PC-9 (cell line): ENCODE data around the gene HACD2. TPM values are rescaled to one million over a fixed set of nuclear protein-coding genes. Genes with fewer than 3 reads are reported as not detected.

Source experiments
- BruUV-seq: library from RNA; stranded (reverse); fragments of 400-500 nt; replicated peaks from 2 replicates; lab custom pipeline; 2021; lab: Mats Ljungman, UMichigan
- CTCF ChIA-PET: fragments of 300-600 bp; sonication (Branson Sonifier 250); formaldehyde crosslinking; loops from one replicate; lab custom pipeline; 2022; ENCODE audit warnings: antibody characterized with exemption; lab: Charles Lee
- POLR2A ChIA-PET: fragments of 300-600 bp; sonication (Branson Sonifier 250); formaldehyde crosslinking; loops from one replicate; lab custom pipeline; 2022; ENCODE audit warnings: antibody characterized with exemption; ENCODE audit not compliant: unreplicated experiment; lab: Charles Lee
- DNase-seq, 2 experiments: peaks; one replicate each; pipeline versions ENCODE4 v3.0.0 to v3.0.0-alpha.2; 2015 to 2022; ENCODE audit warnings: mixed read lengths in 1 of 2
- H2AFZ ChIP-seq: fragments of 200-600 bp; sonication (generic); 2 replicates; pipeline ENCODE4 v1.8.1; 2017; ENCODE audit warnings: antibody characterized with exemption
- H3F3A ChIP-seq: fragments of 200-600 bp; sonication (generic); 2 replicates; pipeline ENCODE4 v1.8.1; 2017; ENCODE audit warnings: antibody characterized with exemption, mild to moderate bottlenecking, low read depth; ENCODE audit not compliant: insufficient read depth
- H3K27ac ChIP-seq: fragments of 200-600 bp; sonication (generic); 2 replicates; pipeline ENCODE4 v1.6.1; 2016; ENCODE audit warnings: mixed run types
- H3K27me3 ChIP-seq: fragments of 200-600 bp; sonication (generic); 2 replicates; pipeline ENCODE4 v1.6.1; 2016; ENCODE audit warnings: low read depth, mixed run types; ENCODE audit not compliant: insufficient read depth
- H3K36me3 ChIP-seq: fragments of 200-600 bp; sonication (generic); 2 replicates; pipeline ENCODE4 v1.6.1; 2016; ENCODE audit warnings: low read depth, mixed run types
- H3K4me1 ChIP-seq: fragments of 200-600 bp; sonication (generic); replicated peaks from 2 replicates; pipeline ENCODE4 v1.6.1; 2016; ENCODE audit warnings: mixed run types; ENCODE audit not compliant: insufficient read depth
- H3K4me2 ChIP-seq: fragments of 200-600 bp; sonication (generic); 2 replicates; pipeline ENCODE4 v1.6.1; 2017; ENCODE audit warnings: mixed run types
- H3K4me3 ChIP-seq: fragments of 200-600 bp; sonication (generic); 2 replicates; pipeline ENCODE4 v1.6.1; 2016; ENCODE audit warnings: mixed run types
- H3K79me2 ChIP-seq: fragments of 200-600 bp; sonication (generic); 2 replicates; pipeline ENCODE4 v1.6.1; 2017; ENCODE audit warnings: low read depth, mixed run types
- H3K9me2 ChIP-seq: fragments of 200-600 bp; sonication (generic); 2 replicates; pipeline ENCODE4 v1.8.1; 2017; ENCODE audit warnings: mild to moderate bottlenecking; ENCODE audit not compliant: insufficient read depth
- H3K9me3 ChIP-seq: fragments of 200-600 bp; sonication (generic); 2 replicates; pipeline ENCODE4 v1.8.1; 2016; ENCODE audit warnings: low read depth; ENCODE audit not compliant: insufficient read depth
- H4K20me1 ChIP-seq: fragments of 200-600 bp; sonication (generic); 2 replicates; pipeline ENCODE4 v1.8.1; 2017; ENCODE audit not compliant: insufficient read depth
- CTCF ChIP-seq: fragments of 200-600 bp; sonication (generic); conservative IDR thresholded peaks from 2 replicates; pipeline ENCODE4 v1.6.1; 2017; ENCODE audit warnings: mixed run types, antibody characterized with exemption, mild to moderate bottlenecking, moderate library complexity
- EZH2 ChIP-seq: fragments of 200-600 bp; sonication (generic); IDR thresholded peaks from 2 replicates; pipeline ENCODE4 v1.8.0; 2017; ENCODE audit warnings: antibody characterized with exemption, low read depth
- intact Hi-C: fragments of 100-400 bp; cut with micrococcal nuclease; formaldehyde crosslinking; loops from one replicate; pipeline ENCODE4 v1.10.0; 2022; ENCODE audit not compliant: unreplicated experiment
- total RNA-seq: library from RNA; stranded (reverse); gene quantifications from 2 replicates; pipeline ENCODE4 v1.2.3, GENCODE V29; 2021

HACD2 gene
- total RNA-seq, 1 experiment from 2014 or later: 53.3 TPM

- no peaks in the 10 kb centered on the region for H3K9me2 ChIP-seq
These were observed 105.0 kb downstream of the HACD2 start for GRCh38 chr3:123479891-123480290.

DNA sequence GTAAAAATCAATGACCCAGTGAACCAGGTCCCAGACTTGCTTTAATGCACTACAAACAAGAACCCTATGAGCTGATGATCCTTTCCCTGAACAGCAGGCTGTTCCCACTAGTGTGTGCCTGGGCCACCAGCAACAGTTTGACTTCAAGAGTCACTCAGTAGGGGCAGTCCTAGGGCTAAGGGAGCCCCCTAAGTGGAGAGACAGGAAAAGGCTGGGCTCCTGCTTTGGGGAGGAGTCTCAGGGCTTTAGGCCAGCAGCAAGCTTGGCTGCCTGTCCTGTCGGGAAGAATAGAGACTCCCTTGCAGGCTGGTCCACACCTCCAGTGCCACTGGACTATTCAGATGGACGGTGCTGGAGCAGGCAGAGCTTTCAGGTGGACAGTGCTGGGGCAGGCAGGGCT lies 106.5 kb downstream of the HACD2 start:
- Histone ChIP-seq H3K4me2 (no peak overlapping the region), H3K4me3 (no peak overlapping the region), H3K36me3 (no peaks in the 10 kb centered on the region), H3K79me2 (no peaks in the 10 kb centered on the region), H2AFZ (no peak overlapping the region), H3K9me3 (no peaks in the 10 kb centered on the region), H3K27ac (no peak overlapping the region), H3K9me2 (no peaks in the 10 kb centered on the region; the same call in 1 of the 2 replicates), H4K20me1 (no peaks in the 10 kb centered on the region), H3K4me1 (no peaks in the 10 kb centered on the region), H3F3A (no peaks in the 10 kb centered on the region), H3K27me3 (peaks cover 7% of the 10 kb centered on the region; the same call in 1 of the 2 replicates)
- TF ChIP-seq EZH2: no peak
- TF ChIP-seq CTCF: no peak
- intact Hi-C loops: no loop called here
- BruUV-seq: no TSS peak
- ChIA-PET POLR2A (no interaction called here), CTCF (interaction anchor here (0.6 kb wide), 1 partner anchor 73 kb away, joined by 3 read pairs; no protein-coding TSS in a partner anchor)
- no peak for DNase-seq

More at GRCh38 chr3:123479891-123480290, 105.0 kb downstream of the HACD2 start:
- intact Hi-C loops: no loop called here
- Histone ChIP-seq H3F3A (no peaks in the 10 kb centered on the region), H3K27ac (no peak overlapping the region), H3K36me3 (no peaks in the 10 kb centered on the region), H3K4me2 (no peak overlapping the region), H3K4me3 (no peak overlapping the region), H3K9me3 (no peaks in the 10 kb centered on the region), H3K27me3 (no peaks in the 10 kb centered on the region), H4K20me1 (no peaks in the 10 kb centered on the region), H3K79me2 (no peaks in the 10 kb centered on the region), H3K4me1 (no peaks in the 10 kb centered on the region), H2AFZ (no peak overlapping the region)
- POLR2A ChIA-PET: no interaction called here
- TF ChIP-seq EZH2 (no peak), CTCF (no peak)
- BruUV-seq: no TSS peak
- DNase-seq: no peak
- CTCF ChIA-PET: no interaction called here

- H3K4me1 ChIP-seq: no peaks in the 10 kb centered on the region
- no peaks in the 10 kb centered on the region for H3K79me2 ChIP-seq
- intact Hi-C loops: no loop called here
- no peak overlapping the region for H2AFZ ChIP-seq
- H3K27ac ChIP-seq: no peak overlapping the region
- no peaks in the 10 kb centered on the region for H4K20me1 ChIP-seq
- H3K4me2 ChIP-seq: no peak overlapping the region
- peaks cover 7% of the 10 kb centered on the region; the same call in 1 of the 2 replicates for H3K27me3 ChIP-seq
- no TSS peak for BruUV-seq
- H3K4me3 ChIP-seq: no peak overlapping the region
- DNase-seq: no peak
- no peaks in the 10 kb centered on the region for H3K9me3 ChIP-seq
- TF ChIP-seq CTCF: no peak
- TF ChIP-seq EZH2: no peak
- ChIA-PET CTCF (interaction anchor here (0.6 kb wide), 1 partner anchor 19 kb away, joined by 3 read pairs; no protein-coding TSS in a partner anchor), POLR2A (interaction anchor here (0.6 to 0.7 kb wide), 2 partner anchors 35 to 58 kb away, joined by 3 to 7 read pairs; no protein-coding TSS in a partner anchor)
- no peaks in the 10 kb centered on the region for H3K36me3 ChIP-seq
- no peaks in the 10 kb centered on the region for H3F3A ChIP-seq
- no peaks in the 10 kb centered on the region; the same call in 1 of the 2 replicates for H3K9me2 ChIP-seq
These were observed 107.7 kb downstream of the HACD2 start for GRCh38 chr3:123476967-123477750.
